NCI-H82 (cell line): ENCODE results near the gene ATN1.
"Not testable (repeated sequence)": the region's sequence is repeated elsewhere in the genome, so short reads cannot be mapped to it uniquely, and the experiment has no call there.

Experiments used
- DNase-seq: peaks from one replicate; lab custom pipeline; 2025; lab: John Stamatoyannopoulos, UW

Gene ATN1

DNA sequence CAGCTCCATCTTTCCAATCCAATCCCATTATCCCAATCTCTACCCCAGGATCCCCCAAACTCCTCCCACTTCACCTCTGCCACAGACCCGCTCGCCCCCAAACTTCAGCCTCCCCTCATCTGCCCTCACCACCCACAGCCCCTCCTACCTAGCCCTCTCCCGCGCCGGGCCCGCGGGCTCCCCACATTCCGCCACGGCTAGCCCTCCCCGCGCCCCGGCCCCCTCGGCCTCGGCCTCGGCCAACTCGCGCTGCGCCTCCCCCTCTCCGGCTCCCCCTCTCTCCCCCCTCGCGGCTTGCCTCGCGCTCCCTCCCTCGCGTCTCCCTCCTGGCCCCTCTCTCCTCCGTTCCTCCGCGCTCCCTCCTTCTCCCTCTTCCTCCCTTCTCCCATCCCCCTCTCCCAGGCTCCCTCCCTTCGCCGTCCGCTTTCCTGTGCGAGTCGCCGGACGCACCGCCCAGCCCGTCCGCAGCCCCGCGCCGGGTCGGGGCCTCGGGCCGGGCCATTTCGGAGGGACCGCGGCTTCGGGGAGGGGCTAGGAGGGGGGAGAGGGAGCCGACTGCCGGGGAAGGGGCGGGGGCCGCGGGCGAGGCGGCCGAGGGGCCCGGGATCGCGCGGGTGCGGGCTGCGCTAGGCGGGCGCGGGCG lies at the start of gene ATN1:
Gene ATN1 (plus strand): TSS at position 581 of the 643 bp plus-strand sequence. CDS start 6,043 bp downstream, outside the sequence.
- peak; percentile 92 for DNase-seq

DNA sequence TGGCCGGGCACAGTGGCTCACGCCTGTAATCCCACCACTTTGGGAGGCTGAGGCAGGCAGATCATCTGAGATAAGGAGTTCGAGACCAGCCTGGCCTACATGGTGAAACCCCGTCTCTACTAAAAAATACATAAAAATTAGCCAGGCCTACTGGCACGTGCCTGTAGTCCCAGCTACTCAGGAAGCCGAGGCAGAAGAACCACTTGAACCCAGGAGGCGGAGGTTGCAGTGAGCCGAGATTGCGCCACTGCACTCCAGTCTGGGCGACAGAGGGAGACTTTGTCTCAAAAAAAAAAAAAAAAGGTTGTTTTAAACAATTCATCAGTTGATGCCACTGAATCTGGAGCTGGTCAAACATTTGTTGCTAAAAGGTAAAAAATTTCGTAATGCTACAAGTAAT lies 47.9 kb upstream of the ATN1 start:
- DNase-seq = not testable (repeated sequence)

DNA sequence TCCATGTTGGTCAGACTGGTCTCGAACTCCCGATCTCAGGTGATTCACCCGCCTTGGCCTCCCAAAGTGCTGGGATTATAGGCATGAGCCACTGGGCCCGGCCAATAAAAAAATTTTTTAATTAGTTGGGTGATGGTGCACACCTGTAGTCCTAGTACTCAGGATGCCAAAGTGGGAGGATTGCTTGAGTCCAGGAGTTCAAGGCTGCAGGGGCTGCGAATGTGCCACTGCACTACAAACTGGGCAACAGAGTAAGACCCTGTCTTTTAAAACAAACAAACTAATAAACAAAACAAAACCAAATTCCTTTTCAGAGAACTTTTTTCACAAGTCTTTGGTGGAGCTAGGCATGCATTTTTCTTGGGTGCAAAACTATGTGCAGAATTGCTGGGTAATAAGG lies 44.5 kb upstream of the ATN1 start:
- no peak for DNase-seq

- no peak for DNase-seq
These were observed 44.1 kb upstream of the ATN1 start for GRCh38 chr12:6883683-6884082.

- no peak for DNase-seq
These were observed 43.2 kb upstream of the ATN1 start for GRCh38 chr12:6884539-6884938.

DNA sequence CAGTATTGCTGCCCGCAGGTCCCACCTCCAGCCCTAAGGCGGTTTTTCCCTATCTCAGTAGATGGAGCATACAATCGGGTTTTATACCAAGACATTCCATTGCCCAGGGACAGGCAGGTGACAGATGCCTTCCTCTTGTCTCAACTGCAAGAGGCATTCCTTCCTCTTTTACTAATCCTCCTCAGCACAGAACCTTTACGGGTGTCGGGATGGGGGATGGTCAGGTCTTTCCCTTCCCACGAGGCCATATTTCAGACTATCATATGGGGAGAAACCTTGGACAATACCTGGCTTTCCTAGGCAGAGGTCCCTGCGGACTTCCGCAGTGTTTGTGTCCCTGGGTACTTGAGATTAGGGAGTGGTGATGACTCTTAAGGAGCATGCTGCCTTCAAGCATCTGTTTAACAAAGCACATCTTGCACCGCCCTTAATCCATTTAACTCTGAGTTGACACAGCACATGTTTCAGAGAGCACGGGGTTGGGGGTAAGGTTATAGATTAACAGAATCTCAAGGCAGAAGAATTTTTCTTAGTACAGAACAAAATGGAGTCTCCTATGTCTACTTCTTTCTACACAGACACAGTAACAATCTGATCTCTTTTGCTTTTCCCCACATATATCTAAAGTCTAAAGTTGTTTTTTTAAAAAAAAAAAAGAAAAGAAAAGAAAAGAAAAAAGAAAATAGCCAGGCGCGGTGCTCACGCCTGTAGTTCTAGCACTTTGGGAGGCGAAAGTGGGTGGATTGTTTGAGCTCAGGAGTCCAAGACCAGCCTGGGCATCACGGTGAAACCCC lies 41.4 kb upstream of the ATN1 start:
- peak; percentile 71 for DNase-seq

DNA sequence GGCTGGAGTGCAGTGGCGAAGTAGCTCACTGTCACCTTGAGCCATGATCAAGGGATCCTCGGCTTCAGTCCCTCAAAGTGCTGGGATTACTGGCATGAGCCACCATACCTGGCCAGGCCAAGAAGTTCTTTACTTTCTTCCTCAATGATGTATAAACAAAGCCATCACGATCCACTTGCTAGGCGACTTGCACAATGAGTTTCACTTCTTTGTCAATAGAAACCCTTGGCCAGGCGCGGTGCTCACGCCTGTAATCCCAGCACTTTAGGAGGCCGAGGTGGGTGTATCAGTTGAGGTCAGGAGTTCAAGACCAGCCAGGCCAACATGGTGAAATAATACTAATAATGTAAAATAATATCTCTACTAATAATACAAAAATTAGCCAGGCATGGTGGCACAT lies 40.3 kb upstream of the ATN1 start:
- no peak for DNase-seq

DNA sequence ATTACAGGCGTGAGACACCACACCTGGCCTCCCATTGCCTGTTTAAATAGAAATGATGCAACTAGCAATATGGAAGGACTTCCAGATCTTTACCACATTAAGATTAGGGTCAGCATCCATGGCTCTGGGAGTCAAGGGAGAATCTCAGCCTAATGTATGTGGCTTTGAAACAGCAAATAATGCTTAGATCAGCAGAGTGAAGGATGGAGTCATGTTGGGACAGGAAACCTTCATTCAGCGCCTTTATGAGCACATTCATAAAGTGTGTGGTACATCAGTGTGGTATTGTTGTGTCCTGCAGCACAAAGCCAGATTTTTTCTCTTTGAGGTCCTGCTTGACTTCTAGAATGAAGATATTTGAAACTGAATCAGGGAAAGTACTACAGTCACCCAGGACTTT lies 39.4 kb upstream of the ATN1 start:
- no peak for DNase-seq

GRCh38 chr12:6888794-6889193 lies 39.0 kb upstream of the ATN1 start:
- DNase-seq = not testable (repeated sequence)

- DNase-seq = not testable (repeated sequence)
These were observed 37.8 kb upstream of the ATN1 start for GRCh38 chr12:6889775-6890573.

DNA sequence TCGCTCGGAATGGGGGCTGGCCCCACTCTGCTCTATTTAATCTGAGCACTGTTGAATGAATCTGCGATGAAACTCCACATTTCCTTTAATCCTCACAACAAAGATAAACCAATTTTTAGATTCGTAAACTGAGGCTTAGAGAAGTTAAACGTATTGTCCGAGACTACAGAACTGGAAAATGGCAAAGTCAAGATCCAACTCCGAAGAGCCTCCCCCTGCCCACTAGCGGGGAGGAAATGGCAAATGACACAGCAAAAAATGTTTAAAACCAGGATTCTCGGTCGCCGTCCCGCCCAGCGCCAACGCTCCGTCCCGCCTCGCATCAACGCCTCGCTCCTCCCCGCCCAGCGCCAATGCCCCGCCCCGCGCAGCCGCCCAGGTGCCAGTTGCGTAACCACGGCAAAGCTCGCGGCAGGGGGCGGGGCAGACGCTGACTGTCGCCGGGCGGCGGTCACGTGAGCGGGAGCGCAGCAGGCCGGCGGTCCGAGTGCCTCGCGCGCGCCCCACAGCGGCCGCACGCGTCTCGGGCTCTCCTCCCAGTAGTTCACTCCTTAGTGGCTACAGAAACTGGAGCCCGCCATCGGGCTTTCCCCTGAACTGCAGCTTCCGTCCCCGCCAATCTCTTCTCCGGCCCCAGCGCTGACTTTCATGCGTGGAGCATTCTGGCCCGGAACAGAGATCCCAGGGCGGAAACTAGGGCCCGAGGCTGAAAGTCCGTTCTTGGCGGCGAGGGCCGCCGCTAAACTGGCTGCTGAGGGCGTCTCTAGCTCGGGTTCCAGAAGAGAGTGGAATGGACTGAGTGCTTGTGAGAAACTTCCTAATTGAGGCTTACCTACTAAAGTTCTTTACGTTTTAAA lies 36.7 kb upstream of the ATN1 start:
- peak; percentile 98 for DNase-seq

GRCh38 chr12:6891646-6892001 lies 36.1 kb upstream of the ATN1 start:
- DNase-seq = no peak

DNA sequence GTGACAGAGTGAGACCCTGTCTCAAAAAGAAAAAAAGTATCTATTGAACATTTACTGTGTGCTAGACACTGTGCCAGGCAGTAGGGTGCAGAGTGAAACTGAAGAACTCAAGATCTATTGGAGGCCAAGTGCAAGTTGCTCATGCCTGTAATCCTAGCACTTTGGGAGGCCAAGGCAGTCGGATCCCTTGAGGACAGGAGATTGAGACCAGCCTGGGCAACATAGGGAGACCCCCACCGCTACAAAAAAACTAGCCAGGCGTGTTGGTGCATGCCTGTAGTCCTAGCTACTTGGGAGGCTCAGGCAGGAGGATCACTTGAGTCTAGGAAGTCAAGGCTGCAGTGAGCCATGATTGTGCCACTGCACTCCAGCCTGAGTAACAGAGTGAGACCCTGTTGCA lies 35.1 kb upstream of the ATN1 start:
- not testable (repeated sequence) for DNase-seq

GRCh38 chr12:6894321-6894720 lies 33.4 kb upstream of the ATN1 start:
- DNase-seq = no peak

DNA sequence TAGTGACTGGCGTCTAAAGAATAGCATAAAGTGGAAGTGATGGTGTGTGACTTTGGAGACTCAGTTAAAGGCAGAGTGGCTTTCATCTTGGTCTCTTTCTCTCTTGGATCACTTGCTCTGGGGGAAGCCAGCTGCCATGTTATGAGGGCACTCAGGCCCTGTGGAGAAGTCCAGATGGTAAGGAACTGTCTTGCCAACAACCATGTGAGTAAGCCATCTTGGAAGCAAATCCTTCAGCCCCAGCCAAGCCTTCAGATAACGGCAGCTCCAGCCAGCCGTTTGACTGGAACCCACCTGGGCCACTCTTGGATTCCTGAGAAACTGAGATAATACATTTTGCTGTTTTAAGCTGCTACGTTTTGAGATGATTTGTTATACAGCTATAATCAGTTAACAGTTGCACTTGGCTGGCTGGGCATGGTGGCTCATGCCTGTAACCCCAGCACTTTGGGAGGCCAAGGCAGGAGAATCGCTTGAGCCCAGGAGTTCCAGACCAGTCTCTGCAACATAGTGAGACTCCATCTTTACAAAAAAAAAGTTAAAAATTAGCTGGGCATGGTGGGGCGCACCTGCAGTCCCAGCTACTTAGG lies 30.8 kb upstream of the ATN1 start:
- DNase-seq = no peak

GRCh38 chr12:6899427-6899826 lies 28.3 kb upstream of the ATN1 start:
- DNase-seq = no peak

DNA sequence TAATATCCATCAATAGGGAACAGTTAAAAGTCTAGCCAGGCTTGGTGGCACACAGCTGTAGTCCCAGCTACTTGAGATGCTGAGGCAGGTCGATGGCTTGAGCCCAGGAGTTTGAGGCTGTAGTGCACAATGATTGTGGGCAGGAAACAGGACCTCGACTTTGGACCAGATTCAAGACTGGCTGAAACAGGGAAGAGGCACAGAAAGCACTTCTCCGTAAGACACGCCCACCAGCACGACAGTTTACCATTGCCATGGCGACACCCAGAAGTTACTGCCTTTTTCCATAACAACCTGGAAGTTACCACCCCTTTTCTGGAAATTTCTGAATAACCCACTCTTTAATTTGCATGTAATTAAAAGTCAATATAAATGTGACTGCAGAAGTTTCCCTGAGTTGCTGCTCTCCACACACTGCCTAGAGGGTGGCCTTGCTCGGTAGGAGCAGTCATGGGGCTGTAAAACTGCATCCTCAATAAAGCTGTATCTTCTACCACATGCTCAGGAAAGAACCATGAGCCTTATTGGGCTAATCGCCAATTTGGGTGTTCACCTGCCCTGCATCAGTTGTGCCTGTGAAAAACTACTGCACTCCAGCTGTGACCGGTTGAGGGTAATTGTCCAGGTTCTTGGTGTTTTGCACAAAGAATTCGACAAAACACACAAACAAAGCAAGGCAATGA lies 27.8 kb upstream of the ATN1 start:
- DNase-seq = no peak

DNA sequence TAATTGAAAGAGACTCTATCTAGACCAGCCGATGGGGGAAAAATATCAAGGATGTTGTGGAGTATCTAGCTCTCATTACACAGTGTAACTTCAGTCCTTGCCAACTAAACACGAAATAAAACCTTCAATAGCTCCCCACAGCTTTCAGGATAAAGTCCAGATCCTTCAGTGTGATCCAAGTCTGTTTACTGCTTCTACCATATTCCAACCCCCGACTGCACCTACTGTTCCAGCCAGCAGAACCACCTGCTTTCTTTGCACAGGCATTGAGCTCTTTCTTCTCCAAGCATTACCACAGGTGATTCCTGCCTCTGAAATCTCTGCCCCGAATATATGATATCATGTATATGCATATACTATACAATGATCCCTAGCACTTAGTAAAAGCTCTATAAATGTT lies 25.3 kb upstream of the ATN1 start:
- DNase-seq = peak; percentile 77

DNA sequence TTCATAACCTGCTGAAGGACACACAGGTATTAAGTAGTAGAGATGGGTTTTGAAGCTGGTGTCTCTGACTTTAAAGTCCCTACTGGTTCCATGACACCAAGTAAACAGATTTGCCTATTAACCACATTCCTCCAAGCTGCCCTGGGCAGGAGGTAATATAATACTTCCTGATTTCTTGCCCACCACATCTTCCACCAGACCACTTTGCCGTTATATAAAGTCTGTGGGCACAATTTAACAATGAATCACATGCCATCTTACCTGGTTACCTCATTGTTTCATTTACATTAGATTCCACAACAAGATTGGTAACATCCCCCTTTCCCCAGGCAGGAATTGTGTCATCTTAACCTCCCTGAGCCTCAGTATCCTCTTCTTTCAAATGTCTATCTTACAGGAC lies 24.0 kb upstream of the ATN1 start:
- DNase-seq = no peak

DNA sequence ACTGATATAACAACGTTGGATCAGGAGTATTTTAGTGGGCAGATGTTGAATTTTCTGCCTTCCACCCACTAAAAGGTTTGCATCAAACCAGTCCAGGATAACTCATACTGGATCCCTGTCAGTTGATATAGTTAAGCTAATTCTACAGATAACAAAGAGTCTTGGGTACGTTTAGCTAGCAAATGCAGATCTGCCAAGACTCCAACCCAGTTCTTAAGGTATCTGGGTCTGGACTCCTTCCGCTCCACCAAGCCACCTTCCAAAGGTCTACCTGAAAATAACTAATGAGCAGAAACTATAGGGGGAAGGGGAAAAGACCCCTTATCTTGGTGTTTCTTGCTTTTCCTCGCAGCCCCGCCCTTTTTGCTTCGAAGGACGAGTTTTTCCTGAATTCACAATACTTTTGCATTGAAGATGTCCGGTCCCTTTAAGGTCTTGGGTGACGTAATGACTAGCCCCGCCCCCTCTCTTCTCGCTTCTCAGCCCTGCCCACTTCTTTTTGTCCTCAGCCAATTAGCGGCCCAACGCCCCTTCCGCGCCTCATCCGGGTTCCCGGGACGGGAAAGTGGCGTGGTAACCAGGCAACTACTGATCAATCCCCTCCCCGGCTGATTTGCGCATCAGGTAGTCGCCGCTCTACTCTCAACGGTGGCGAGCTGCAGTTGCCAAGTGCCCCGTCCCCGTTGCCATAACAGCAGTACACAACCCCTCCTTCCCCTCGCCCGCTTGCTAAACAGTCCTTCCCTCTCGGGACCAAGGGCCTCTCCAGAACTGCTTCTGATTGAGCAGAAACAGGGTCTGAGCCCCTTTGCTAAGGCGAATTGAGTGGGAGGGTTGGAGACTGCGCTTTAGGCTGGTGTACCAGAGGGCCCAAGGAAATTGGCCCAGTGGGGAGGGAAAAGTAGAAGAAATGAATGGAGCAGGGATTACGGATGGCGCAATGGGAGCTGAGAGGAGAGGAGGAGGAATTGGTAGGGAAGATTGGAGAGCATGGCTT lies 23.2 kb upstream of the ATN1 start, which contains the start of gene LRRC23:
Gene LRRC23 (plus strand): TSS at position 543 of the 997 bp plus-strand sequence. CDS start 812 bp downstream, outside the sequence.
- DNase-seq = peak; percentile 100
